C4-2B (cell line): ENCODE data around the gene ZNF488.

Source experiments
- CTCF ChIP-seq: fragments of 450-650 bp; conservative IDR thresholded peaks from 2 replicates; pipeline ENCODE4 v1.5.1; 2017; ENCODE audit warnings: mild to moderate bottlenecking
- ZFX ChIP-seq: fragments of 450-650 bp; IDR thresholded peaks from 2 replicates; pipeline ENCODE4 v1.6.1; 2017

DNA sequence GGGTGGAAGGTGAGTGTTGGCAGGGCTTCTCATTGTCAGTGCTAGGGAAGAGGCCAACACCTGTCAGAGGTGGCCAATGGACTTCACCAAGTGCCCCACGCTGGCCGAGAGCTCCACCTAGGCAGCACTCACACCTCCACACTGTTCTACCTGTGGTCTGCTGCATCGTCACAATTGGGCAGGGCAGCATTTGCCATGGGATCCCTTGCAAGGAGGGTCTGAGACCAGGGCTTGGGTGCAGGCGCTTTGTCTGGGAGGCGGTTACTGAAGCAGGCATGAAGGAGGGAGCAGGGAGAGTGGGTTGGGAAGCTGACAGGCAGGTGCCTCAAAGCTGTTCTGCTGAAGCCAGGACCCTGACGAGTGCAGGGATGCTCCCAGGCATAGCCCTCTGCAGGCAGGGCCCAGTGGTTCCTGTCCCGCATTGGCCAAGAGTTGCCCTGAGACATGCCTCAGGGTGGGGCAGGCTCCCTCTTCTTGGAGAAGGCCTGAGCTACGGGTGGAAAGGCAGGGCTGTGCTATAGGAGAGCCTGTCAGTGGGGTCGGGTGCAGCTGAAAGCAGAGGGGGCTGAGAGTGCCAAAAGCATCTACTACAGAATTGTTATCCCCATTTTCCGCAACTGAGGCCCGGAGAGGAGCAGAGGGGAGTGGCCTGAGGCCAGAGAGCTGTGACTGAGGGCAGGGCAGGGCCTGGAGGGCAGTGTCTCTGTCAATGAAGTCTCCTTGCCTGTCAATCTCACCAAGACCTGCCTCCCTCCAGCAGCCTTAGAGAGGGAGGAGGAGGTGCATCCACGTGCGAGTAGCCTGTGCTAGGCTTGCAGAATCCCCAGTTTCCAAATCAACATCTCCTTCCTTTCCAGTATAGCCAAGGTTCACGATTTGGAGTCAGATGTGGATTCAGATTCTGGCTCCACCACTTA, 31.9 kb downstream of the ZNF488 start:
- no peak for TF ChIP-seq CTCF
- no peak for TF ChIP-seq ZFX
